Gastroesophageal sphincter (tissue), 3 donors: ENCODE measurements around the gene MXD1.

Experiments used
- POLR2A ChIP-seq, 2 donors: fragments of 450-650 bp; IDR thresholded peaks; one replicate each; pipeline ENCODE4 v1.6.1; 2017; ENCODE audit warnings: antibody characterized with exemption in 2 of 2, mild to moderate bottlenecking in 2 of 2, moderate library complexity in 1 of 2
- POLR2AphosphoS5 ChIP-seq: sonication (generic); formaldehyde crosslinking; IDR thresholded peaks from one replicate; pipeline ENCODE4 v1.6.1; 2017; ENCODE audit warnings: antibody characterized with exemption
- TF ChIP-seq, protein P1 (sequence below), 4 experiments: fragments of 200-600 bp in 2 of 4; fragments of 450-650 bp in 2 of 4; sonication (generic) in 1 of 4; IDR thresholded peaks; one replicate each; pipeline ENCODE4 v1.5.1; 2017 to 2019; ENCODE audit warnings: antibody characterized with exemption in 4 of 4, mild to moderate bottlenecking in 2 of 4, moderate library complexity in 2 of 4

DNA sequence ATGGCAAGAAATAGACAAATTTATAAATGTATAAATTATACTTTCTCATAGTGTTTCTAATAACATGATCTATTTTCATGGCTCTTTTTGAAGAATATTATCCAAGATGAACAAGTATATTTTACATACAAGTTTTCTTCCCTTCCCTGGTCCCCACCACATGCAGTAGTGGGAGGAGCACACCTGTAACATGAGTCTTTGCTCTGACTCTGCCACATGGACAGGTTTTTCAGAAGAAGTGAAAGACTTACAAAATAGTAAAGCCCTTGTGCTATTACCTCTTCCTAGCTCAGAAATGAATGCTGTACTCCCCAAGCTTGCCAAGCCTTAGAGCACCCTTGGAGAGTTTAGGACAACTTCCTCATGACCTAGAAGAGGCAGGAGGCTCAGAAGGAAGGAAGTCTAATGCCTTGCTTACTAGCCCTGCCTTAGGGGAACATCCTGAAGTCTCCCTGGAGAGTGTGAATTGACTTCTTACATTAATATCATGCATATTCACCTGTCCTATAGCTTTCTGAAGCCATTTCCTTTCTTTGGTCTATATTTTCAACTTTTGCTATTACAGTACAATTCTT, 18.4 kb downstream of the MXD1 start:
- TF ChIP-seq, protein P1, sequence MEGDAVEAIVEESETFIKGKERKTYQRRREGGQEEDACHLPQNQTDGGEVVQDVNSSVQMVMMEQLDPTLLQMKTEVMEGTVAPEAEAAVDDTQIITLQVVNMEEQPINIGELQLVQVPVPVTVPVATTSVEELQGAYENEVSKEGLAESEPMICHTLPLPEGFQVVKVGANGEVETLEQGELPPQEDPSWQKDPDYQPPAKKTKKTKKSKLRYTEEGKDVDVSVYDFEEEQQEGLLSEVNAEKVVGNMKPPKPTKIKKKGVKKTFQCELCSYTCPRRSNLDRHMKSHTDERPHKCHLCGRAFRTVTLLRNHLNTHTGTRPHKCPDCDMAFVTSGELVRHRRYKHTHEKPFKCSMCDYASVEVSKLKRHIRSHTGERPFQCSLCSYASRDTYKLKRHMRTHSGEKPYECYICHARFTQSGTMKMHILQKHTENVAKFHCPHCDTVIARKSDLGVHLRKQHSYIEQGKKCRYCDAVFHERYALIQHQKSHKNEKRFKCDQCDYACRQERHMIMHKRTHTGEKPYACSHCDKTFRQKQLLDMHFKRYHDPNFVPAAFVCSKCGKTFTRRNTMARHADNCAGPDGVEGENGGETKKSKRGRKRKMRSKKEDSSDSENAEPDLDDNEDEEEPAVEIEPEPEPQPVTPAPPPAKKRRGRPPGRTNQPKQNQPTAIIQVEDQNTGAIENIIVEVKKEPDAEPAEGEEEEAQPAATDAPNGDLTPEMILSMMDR (IDR thresholded peaks at IDR 0.05), result no peak
- no peak for TF ChIP-seq POLR2A (IDR thresholded peaks at IDR 0.05)
- TF ChIP-seq POLR2AphosphoS5, result no peak
